Tongue (tissue), 2 donors: ENCODE data around the gene CD200R1. TPM values are rescaled to one million over a fixed set of nuclear protein-coding genes. Genes with fewer than 3 reads are reported as not detected.
"Not testable (repeated sequence)": the region's sequence is repeated elsewhere in the genome, so short reads cannot be mapped to it uniquely, and the experiment has no call there.

Experiments
- DNase-seq: peaks from one replicate; pipeline ENCODE4 v3.0.0-alpha.2; 2015
- total RNA-seq: library from RNA; depleted of rRNA; stranded (reverse); fragments of >200 nt; gene quantifications from one replicate; pipeline ENCODE4 v1.2.3, GENCODE V29; 2014

The CD200R1 gene
- total RNA-seq, 1 donor from 2014 or later: 4.6 TPM

- DNase-seq: no peak
Measured at GRCh38 chr3:112974178-112974517, 755 bp downstream of the CD200R1 start.

- no peak for DNase-seq
Measured at GRCh38 chr3:112973325-112974177, 1.4 kb downstream of the CD200R1 start.

- no peak for DNase-seq
Measured at GRCh38 chr3:112972158-112972557, 2.7 kb downstream of the CD200R1 start.

- DNase-seq: no peak
Measured at GRCh38 chr3:112967828-112968227, 7.1 kb downstream of the CD200R1 start.

GRCh38 chr3:112967425-112967824 is 7.5 kb downstream of the CD200R1 start:
- DNase-seq: no peak

GRCh38 chr3:112966633-112967032 is 8.3 kb downstream of the CD200R1 start:
- DNase-seq: no peak

- no peak for DNase-seq
Measured at GRCh38 chr3:112965656-112966055, 9.2 kb downstream of the CD200R1 start.

GRCh38 chr3:112963683-112964082 is 11.2 kb downstream of the CD200R1 start:
- no peak for DNase-seq

- DNase-seq: no peak
Measured at GRCh38 chr3:112958811-112959560, 15.9 kb downstream of the CD200R1 start.

- no peak for DNase-seq
Measured at GRCh38 chr3:112956351-112956750, 18.6 kb downstream of the CD200R1 start.

GRCh38 chr3:112948346-112948838 is 26.5 kb downstream of the CD200R1 start:
- DNase-seq: no peak

GRCh38 chr3:112931736-112932521 is 43.0 kb downstream of the CD200R1 start:
- DNase-seq: no peak

- DNase-seq: no peak
Measured at GRCh38 chr3:112930771-112931170, 44.1 kb downstream of the CD200R1 start.

GRCh38 chr3:112925969-112926368 is 48.9 kb downstream of the CD200R1 start:
- DNase-seq: no peak

- DNase-seq: no peak
Measured at GRCh38 chr3:112925560-112925959, 49.3 kb downstream of the CD200R1 start.

- DNase-seq: not testable (repeated sequence)
Measured at GRCh38 chr3:112919541-112919940, 55.4 kb downstream of the CD200R1 start.

- no peak for DNase-seq
Measured at GRCh38 chr3:112908252-112908651, 66.7 kb downstream of the CD200R1 start.

GRCh38 chr3:112904786-112905185 is 70.1 kb downstream of the CD200R1 start:
- no peak for DNase-seq

- DNase-seq: peak; percentile 14
Measured at GRCh38 chr3:112900113-112900512, 74.8 kb downstream of the CD200R1 start.

GRCh38 chr3:112897791-112898190 is 77.1 kb downstream of the CD200R1 start:
- no peak for DNase-seq

GRCh38 chr3:112894258-112894657 is 80.6 kb downstream of the CD200R1 start:
- no peak for DNase-seq

- DNase-seq: no peak
Measured at GRCh38 chr3:112889357-112889756, 85.5 kb downstream of the CD200R1 start.
